Esophagus muscularis mucosa (tissue), 4 donors: ENCODE results near the gene ARF1.

ENCODE experiments used
- EP300 ChIP-seq: sonication (generic); formaldehyde crosslinking; IDR thresholded peaks from one replicate; pipeline ENCODE4 v1.6.1; 2017; ENCODE audit warnings: antibody characterized with exemption
- POLR2A ChIP-seq: fragments of 450-650 bp; IDR thresholded peaks from one replicate; pipeline ENCODE4 v1.6.1; 2017; ENCODE audit warnings: antibody characterized with exemption, moderate library complexity, mild to moderate bottlenecking, low read depth
- POLR2AphosphoS5 ChIP-seq, 2 donors: sonication (generic); formaldehyde crosslinking; IDR thresholded peaks; one replicate each; pipeline ENCODE4 v1.6.1; 2017; ENCODE audit warnings: antibody characterized with exemption in 2 of 2
- TF ChIP-seq, protein P1 (sequence below), 3 experiments: fragments of 200-600 bp in 2 of 3; fragments of 450-650 bp in 1 of 3; sonication (generic) in 2 of 3; IDR thresholded peaks; one replicate each; pipeline ENCODE4 v1.5.1; 2017 to 2019; ENCODE audit warnings: antibody characterized with exemption in 3 of 3, mild to moderate bottlenecking in 2 of 3, moderate library complexity in 1 of 3

DNA sequence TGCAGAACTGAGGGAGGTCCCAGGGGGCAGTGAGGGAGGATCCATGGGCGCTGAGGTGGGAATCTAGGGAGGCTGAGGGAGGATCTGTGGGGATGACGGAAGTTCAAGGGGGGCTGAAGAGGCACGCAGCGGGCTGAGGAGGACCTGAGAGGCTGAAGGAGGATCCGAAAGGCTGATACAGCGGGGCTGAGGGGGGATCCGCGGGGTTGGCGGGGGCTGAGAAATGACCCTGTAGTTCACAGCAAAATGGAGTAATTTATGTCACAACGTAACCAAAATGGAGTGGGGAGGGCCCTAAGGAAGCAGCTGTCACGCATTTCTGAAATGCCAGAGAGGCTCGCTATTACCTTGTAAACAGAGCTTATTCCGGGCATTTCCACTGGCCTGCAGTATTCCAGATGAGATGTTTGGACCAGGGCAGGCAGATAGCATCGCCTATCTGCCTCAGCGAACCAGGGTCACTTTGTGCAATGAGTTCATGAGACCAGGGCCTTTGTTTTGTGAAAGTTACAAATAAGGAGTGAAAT, 27.5 kb downstream of the ARF1 start:
- TF ChIP-seq, protein P1, sequence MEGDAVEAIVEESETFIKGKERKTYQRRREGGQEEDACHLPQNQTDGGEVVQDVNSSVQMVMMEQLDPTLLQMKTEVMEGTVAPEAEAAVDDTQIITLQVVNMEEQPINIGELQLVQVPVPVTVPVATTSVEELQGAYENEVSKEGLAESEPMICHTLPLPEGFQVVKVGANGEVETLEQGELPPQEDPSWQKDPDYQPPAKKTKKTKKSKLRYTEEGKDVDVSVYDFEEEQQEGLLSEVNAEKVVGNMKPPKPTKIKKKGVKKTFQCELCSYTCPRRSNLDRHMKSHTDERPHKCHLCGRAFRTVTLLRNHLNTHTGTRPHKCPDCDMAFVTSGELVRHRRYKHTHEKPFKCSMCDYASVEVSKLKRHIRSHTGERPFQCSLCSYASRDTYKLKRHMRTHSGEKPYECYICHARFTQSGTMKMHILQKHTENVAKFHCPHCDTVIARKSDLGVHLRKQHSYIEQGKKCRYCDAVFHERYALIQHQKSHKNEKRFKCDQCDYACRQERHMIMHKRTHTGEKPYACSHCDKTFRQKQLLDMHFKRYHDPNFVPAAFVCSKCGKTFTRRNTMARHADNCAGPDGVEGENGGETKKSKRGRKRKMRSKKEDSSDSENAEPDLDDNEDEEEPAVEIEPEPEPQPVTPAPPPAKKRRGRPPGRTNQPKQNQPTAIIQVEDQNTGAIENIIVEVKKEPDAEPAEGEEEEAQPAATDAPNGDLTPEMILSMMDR (IDR thresholded peaks at IDR 0.05), result no peak
- TF ChIP-seq POLR2A (no peak), POLR2AphosphoS5 (IDR thresholded peaks at IDR 0.05) (peak in 1 of 2 donors; percentile 39), EP300 (no peak)
